Neuronal stem cell (in vitro differentiated cells): Measurements from ENCODE around the gene ELMO1.
A peak's percentile ranks its signal among the peaks of the same experiment; 100 is the strongest.

Experiments
- DNase-seq: peaks from one replicate; pipeline ENCODE4 v3.0.0-alpha.2; 2013; ENCODE audit warnings: low spot score
- H2AFZ ChIP-seq: one replicate; pipeline ENCODE4 v1.6.1; 2013; ENCODE audit warnings: mild to moderate bottlenecking, low read length, inconsistent platforms
- H2AK5ac ChIP-seq: 2 replicates; pipeline ENCODE4 v1.6.1; 2013; ENCODE audit warnings: low read depth, mild to moderate bottlenecking, inconsistent platforms, low read length, moderate library complexity, mixed read lengths
- H2BK120ac ChIP-seq: 2 replicates; pipeline ENCODE4 v1.6.1; 2013; ENCODE audit warnings: low read depth, mild to moderate bottlenecking, inconsistent platforms, low read length, moderate library complexity, mixed read lengths
- H2BK12ac ChIP-seq: one replicate; pipeline ENCODE4 v1.6.1; 2013; ENCODE audit warnings: low read length, inconsistent platforms
- H2BK15ac ChIP-seq: 2 replicates; pipeline ENCODE4 v1.6.1; 2013; ENCODE audit warnings: mild to moderate bottlenecking, low read length, inconsistent platforms, mixed read lengths
- H2BK5ac ChIP-seq: one replicate; pipeline ENCODE4 v1.6.1; 2013; ENCODE audit warnings: inconsistent platforms, mild to moderate bottlenecking, low read length, moderate library complexity
- H3K14ac ChIP-seq: one replicate; pipeline ENCODE4 v1.6.1; 2013; ENCODE audit warnings: low read length, inconsistent platforms
- H3K18ac ChIP-seq: 2 replicates; pipeline ENCODE4 v1.6.1; 2013; ENCODE audit warnings: low read length, inconsistent platforms
- H3K23ac ChIP-seq: 2 replicates; pipeline ENCODE4 v1.6.1; 2013; ENCODE audit warnings: low read depth, mild to moderate bottlenecking, mixed read lengths, low read length, inconsistent platforms; ENCODE audit not compliant: poor library complexity
- H3K27ac ChIP-seq: replicated peaks from 3 replicates; pipeline ENCODE4 v1.5.1; 2013; ENCODE audit warnings: low read length, inconsistent platforms
- H3K27me3 ChIP-seq, 3 experiments: 2 replicates each; pipeline ENCODE4 v1.6.1; 2013; ENCODE audit warnings: low read length in 3 of 3, mild to moderate bottlenecking in 2 of 3, inconsistent platforms in 1 of 3, low read depth in 1 of 3, mixed read lengths in 1 of 3, moderate library complexity in 1 of 3; ENCODE audit not compliant: control insufficient read depth in 3 of 3, insufficient read depth in 3 of 3
- H3K36me3 ChIP-seq, 2 donors: replicated peaks in 1 of 2; 2 replicates each; pipeline ENCODE4 v1.6.1; 2013; ENCODE audit warnings: low read length in 2 of 2; ENCODE audit not compliant: control insufficient read depth in 2 of 2, insufficient read depth in 2 of 2
- H3K4ac ChIP-seq: 2 replicates; pipeline ENCODE4 v1.6.1; 2013; ENCODE audit warnings: inconsistent platforms, mild to moderate bottlenecking, low read length, moderate library complexity
- H3K4me1 ChIP-seq, 2 donors: 1 replicate in 1 of 2; 2 replicates in 1 of 2; pipeline ENCODE4 v1.6.1; 2013; ENCODE audit warnings: low read length in 2 of 2, low read depth in 1 of 2; ENCODE audit not compliant: control insufficient read depth in 2 of 2, insufficient read depth in 1 of 2
- H3K4me2 ChIP-seq: one replicate; pipeline ENCODE4 v1.6.1; 2013; ENCODE audit warnings: mild to moderate bottlenecking, low read length, inconsistent platforms; ENCODE audit not compliant: insufficient read depth, poor library complexity, severe bottlenecking
- H3K4me3 ChIP-seq, 2 donors: 2 replicates each; pipeline ENCODE4 v1.5.1; 2013; ENCODE audit warnings: low read length in 2 of 2, mild to moderate bottlenecking in 2 of 2, inconsistent platforms in 1 of 2, moderate library complexity in 1 of 2
- H3K79me1 ChIP-seq: one replicate; pipeline ENCODE4 v1.6.1; 2013; ENCODE audit warnings: low read depth, mild to moderate bottlenecking, inconsistent platforms, low read length, moderate library complexity
- H3K9ac ChIP-seq: one replicate; pipeline ENCODE4 v1.6.1; 2013; ENCODE audit warnings: mild to moderate bottlenecking, low read depth, low read length, inconsistent platforms; ENCODE audit not compliant: poor library complexity
- H3K9me3 ChIP-seq, 2 donors: replicated peaks in 1 of 2; 2 replicates each; pipeline versions ENCODE3 to v1.6.1; 2013; ENCODE audit warnings: low read length in 2 of 2, mild to moderate bottlenecking in 2 of 2, inconsistent platforms in 1 of 2, low read depth in 1 of 2, mixed read lengths in 1 of 2, moderate library complexity in 1 of 2; ENCODE audit not compliant: control insufficient read depth in 2 of 2, insufficient read depth in 1 of 2
- H4K8ac ChIP-seq: one replicate; pipeline ENCODE4 v1.6.1; 2013; ENCODE audit warnings: low read depth, mild to moderate bottlenecking, inconsistent platforms, low read length, moderate library complexity
- H4K91ac ChIP-seq: one replicate; pipeline ENCODE4 v1.6.1; 2013; ENCODE audit warnings: low read length, low read depth, mild to moderate bottlenecking, inconsistent platforms; ENCODE audit not compliant: poor library complexity
- WGBS, 2 donors: extraction: QIAGEN DNeasy Blood & Tissue Kit; methylation state at CpG; one replicate each; pipeline ENCODE4 v1.1.7; 2013; ENCODE audit warnings: missing lambda C conversion rate in 2 of 2, mixed read lengths in 1 of 2; ENCODE audit not compliant: insufficient read length in 2 of 2, insufficient replicate concordance in 1 of 2; ENCODE audit errors: extremely low coverage in 2 of 2; 5-methylcytosine and 5-hydroxymethylcytosine counted together

The ELMO1 gene

DNA sequence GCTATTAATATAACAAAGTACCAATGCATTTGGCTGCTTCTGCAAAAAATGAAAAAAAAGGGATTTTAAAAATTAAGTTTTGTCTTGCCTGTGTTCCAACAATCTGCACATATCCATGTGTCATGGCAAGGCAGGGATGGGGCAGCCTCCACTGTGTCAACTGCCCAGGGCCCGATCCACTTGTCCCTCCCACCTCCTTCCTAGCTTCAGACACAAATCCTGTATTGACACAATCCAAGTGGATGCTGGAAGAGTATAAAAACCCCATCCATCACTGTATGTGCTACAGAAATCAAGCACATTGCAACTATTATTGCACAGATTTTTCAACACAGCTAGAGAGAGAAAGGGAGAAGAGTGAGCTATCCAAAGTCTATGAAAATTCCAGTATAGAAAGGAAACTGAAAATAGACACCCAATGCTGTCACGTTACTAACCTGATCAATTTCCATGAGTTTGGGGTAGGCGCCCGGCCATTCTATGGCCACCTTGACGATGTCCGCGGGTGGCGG, 106.4 kb downstream of the ELMO1 start:
- no peak overlapping the region for H4K8ac ChIP-seq
- H3K14ac ChIP-seq: no peak overlapping the region
- no peak overlapping the region for H2AK5ac ChIP-seq
- H4K91ac ChIP-seq: no peak overlapping the region
- H2BK15ac ChIP-seq: no peak overlapping the region
- no peak overlapping the region for H3K9ac ChIP-seq
- no CpG with 5 or more reads among the region's 8 CpGs for WGBS, 2 donors
- H3K23ac ChIP-seq: no peak overlapping the region
- no peak overlapping the region for H3K4me3 ChIP-seq
- H3K4me2 ChIP-seq: no peak overlapping the region
- no peak overlapping the region for H3K18ac ChIP-seq
- no peak for DNase-seq
- H3K27me3 ChIP-seq: no peaks in the 10 kb centered on the region
- no peak overlapping the region for H2BK5ac ChIP-seq
- peaks cover 0 to 3% of the 10 kb centered on the region in 2 donors for H3K36me3 ChIP-seq
- H2BK120ac ChIP-seq: no peak overlapping the region
- no peak overlapping the region for H3K4ac ChIP-seq
- H2AFZ ChIP-seq: no peak overlapping the region
- no peak overlapping the region for H3K27ac ChIP-seq
- H3K79me1 ChIP-seq: no peaks in the 10 kb centered on the region
- H2BK12ac ChIP-seq: no peak overlapping the region
- H3K4me1 ChIP-seq: peaks cover 0 to 4% of the 10 kb centered on the region in 2 donors
- H3K9me3 ChIP-seq: peaks cover 2 to 5% of the 10 kb centered on the region in 2 donors

DNA sequence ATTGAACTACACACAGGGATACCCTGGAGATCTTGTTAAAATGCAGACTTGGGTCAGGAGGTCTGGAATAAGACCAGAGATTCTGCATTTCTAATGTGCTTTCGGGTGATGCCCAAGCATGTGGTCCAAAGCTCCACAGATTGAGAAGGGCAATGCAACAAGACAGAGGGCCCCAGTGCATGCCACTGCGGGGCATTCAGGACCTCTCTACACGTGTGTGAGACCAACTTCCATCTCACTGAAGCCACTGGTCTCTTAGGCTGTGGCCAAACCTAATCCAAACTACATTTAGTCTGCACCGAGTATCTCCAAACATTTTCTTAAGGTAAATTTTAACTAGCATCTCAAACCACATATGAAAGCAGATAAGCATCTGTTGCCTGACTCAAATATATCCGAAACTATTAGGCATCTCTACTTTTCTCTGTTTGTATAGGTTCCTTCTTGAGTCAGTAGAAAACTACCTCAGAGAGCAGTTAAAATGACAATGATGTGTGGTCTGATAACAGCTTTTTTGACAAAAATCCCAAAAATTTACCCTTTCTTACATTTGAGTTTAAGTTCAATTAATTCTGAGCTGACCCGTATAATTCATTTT, 107.5 kb downstream of the ELMO1 start:
- no peak overlapping the region for H3K9ac ChIP-seq
- H3K4me2 ChIP-seq: no peak overlapping the region
- no peak overlapping the region for H3K14ac ChIP-seq
- H2AK5ac ChIP-seq: no peak overlapping the region
- no peak for DNase-seq
- H4K91ac ChIP-seq: no peak overlapping the region
- no CpG with 5 or more reads among the region's 6 CpGs for WGBS, 2 donors
- H3K36me3 ChIP-seq: peaks cover 0 to 3% of the 10 kb centered on the region in 2 donors
- no peak overlapping the region for H2BK120ac ChIP-seq
- H3K79me1 ChIP-seq: no peaks in the 10 kb centered on the region
- no peak overlapping the region for H2BK5ac ChIP-seq
- peak overlapping the region; percentile 16 for H3K18ac ChIP-seq
- no peak overlapping the region for H3K23ac ChIP-seq
- no peak overlapping the region for H2BK12ac ChIP-seq
- peaks cover 2 to 5% of the 10 kb centered on the region in 2 donors for H3K9me3 ChIP-seq
- H4K8ac ChIP-seq: no peak overlapping the region
- H3K27ac ChIP-seq: no peak overlapping the region
- no peak overlapping the region for H3K4me3 ChIP-seq
- H2BK15ac ChIP-seq: no peak overlapping the region
- no peak overlapping the region for H3K4ac ChIP-seq
- H3K27me3 ChIP-seq: no peaks in the 10 kb centered on the region
- no peak overlapping the region for H2AFZ ChIP-seq
- H3K4me1 ChIP-seq: peaks cover 0 to 3% of the 10 kb centered on the region in 2 donors

DNA sequence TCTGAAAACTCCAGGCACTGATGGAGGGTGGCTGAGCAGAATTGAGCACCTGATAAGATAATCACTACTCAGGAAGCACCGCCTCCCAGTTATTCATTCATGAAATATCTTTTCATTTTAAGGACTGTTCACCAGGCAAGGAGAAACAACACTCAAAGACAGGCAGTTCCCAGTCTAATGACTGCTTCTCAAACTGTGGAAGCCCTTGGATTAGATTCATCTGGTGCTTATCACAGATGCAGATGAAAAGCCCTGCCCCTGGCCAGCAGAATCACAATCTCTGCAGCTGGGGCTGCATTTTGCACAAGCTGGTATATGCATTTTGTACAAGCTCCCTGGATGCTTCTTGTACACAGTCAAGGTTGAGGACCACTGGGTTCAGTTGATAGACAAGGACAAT, 109.7 kb downstream of the ELMO1 start:
- WGBS, 2 donors: no CpG with 5 or more reads among the region's 1 CpG

DNA sequence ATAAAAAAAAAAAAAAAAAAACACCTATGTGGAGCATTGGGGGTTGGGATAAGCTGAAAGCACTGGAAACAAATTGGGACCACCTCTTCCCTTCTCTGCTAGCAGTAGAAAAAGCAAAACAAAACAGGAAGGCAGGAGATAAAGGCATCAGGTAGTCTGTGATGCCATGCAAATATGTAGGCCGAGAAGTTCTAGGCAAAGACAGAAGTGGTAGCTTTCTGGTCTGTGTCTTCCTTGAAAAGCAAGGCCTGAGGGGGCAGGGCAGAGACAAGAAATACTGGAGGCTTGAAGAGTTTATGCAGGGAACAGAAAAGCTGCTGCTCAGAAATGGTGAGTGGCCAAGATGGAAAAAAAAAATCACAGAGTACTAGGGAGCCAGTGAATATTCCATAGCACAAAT, 111.1 kb downstream of the ELMO1 start:
- no peak overlapping the region for H3K4me3 ChIP-seq
- no peak overlapping the region for H3K23ac ChIP-seq
- no peak overlapping the region for H3K4me2 ChIP-seq
- H2AK5ac ChIP-seq: no peak overlapping the region
- H2BK120ac ChIP-seq: no peak overlapping the region
- H2BK5ac ChIP-seq: no peak overlapping the region
- DNase-seq: no peak
- WGBS, 2 donors: no CpG with 5 or more reads among the region's 1 CpG
- H3K4ac ChIP-seq: no peak overlapping the region
- peaks cover 0 to 3% of the 10 kb centered on the region in 2 donors for H3K36me3 ChIP-seq
- H3K9ac ChIP-seq: no peak overlapping the region
- no peaks in the 10 kb centered on the region for H3K79me1 ChIP-seq
- H3K9me3 ChIP-seq: peaks cover 4 to 5% of the 10 kb centered on the region in 2 donors
- no peak overlapping the region for H2BK12ac ChIP-seq
- no peak overlapping the region for H2BK15ac ChIP-seq
- no peaks in the 10 kb centered on the region for H3K4me1 ChIP-seq
- H3K18ac ChIP-seq: no peak overlapping the region
- no peak overlapping the region for H4K91ac ChIP-seq
- H3K27me3 ChIP-seq: no peaks in the 10 kb centered on the region
- no peak overlapping the region for H3K27ac ChIP-seq
- H3K14ac ChIP-seq: no peak overlapping the region
- no peak overlapping the region for H4K8ac ChIP-seq
- no peak overlapping the region for H2AFZ ChIP-seq

More for the DNA sequence above, 109.7 kb downstream of the ELMO1 start:
- no peak overlapping the region for H3K9ac ChIP-seq
- H3K79me1 ChIP-seq: no peaks in the 10 kb centered on the region
- no peaks in the 10 kb centered on the region for H3K4me1 ChIP-seq
- H2AK5ac ChIP-seq: no peak overlapping the region
- no peak overlapping the region for H3K27ac ChIP-seq
- H3K27me3 ChIP-seq: no peaks in the 10 kb centered on the region
- no peak overlapping the region for H3K4ac ChIP-seq
- H4K8ac ChIP-seq: no peak overlapping the region
- H2BK12ac ChIP-seq: no peak overlapping the region
- H4K91ac ChIP-seq: no peak overlapping the region
- no peak overlapping the region for H2BK120ac ChIP-seq
- no peak overlapping the region for H3K14ac ChIP-seq
- peaks cover 0 to 3% of the 10 kb centered on the region in 2 donors for H3K36me3 ChIP-seq
- no peak overlapping the region for H2AFZ ChIP-seq
- H3K4me3 ChIP-seq: no peak overlapping the region
- H3K9me3 ChIP-seq: peaks cover 2 to 5% of the 10 kb centered on the region in 2 donors
- no peak overlapping the region for H3K4me2 ChIP-seq
- no peak for DNase-seq
- H2BK15ac ChIP-seq: no peak overlapping the region
- H3K23ac ChIP-seq: no peak overlapping the region
- H3K18ac ChIP-seq: no peak overlapping the region
- no peak overlapping the region for H2BK5ac ChIP-seq
